ENCODE results near the gene TMOD2.

- TF ChIP-seq CTCF (IDR thresholded peaks at IDR 0.05) (no peak), POLR2A (IDR thresholded peaks at IDR 0.05) (no peak)
Measured at GRCh38 chr15:51842265-51842664, 90.9 kb downstream of the TMOD2 start.
